Ovary (tissue), 9 donors: ENCODE measurements around the gene GPR32. TPM values are rescaled to one million over a fixed set of nuclear protein-coding genes. Genes with fewer than 3 reads are reported as not detected.

Source experiments
- DNase-seq, 5 donors: peaks; one replicate each; pipeline ENCODE4 v3.0.0-alpha.2; 2019 to 2020
- H3K27ac ChIP-seq, 2 donors: fragments of 200-600 bp; one replicate each; pipeline versions ENCODE4 v1.5.1 to v1.8.0; 2019 to 2022
- H3K27me3 ChIP-seq: fragments of 200-600 bp; one replicate; pipeline ENCODE4 v1.8.0; 2022
- H3K36me3 ChIP-seq: fragments of 200-600 bp; sonication (generic); one replicate; pipeline ENCODE4 v1.5.1; 2019
- H3K4me1 ChIP-seq: one replicate; pipeline ENCODE4 v1.8.1; 2013; ENCODE audit warnings: mild to moderate bottlenecking, moderate library complexity; ENCODE audit not compliant: insufficient read depth
- H3K4me3 ChIP-seq: fragments of 200-600 bp; sonication (generic); one replicate; pipeline ENCODE4 v1.5.1; 2017
- H3K9me3 ChIP-seq, 2 donors: fragments of 200-600 bp in 1 of 2; sonication (generic) in 1 of 2; one replicate each; pipeline versions ENCODE4 v1.5.1 to v1.8.1; 2013 to 2019; ENCODE audit warnings: mild to moderate bottlenecking in 1 of 2, moderate library complexity in 1 of 2
- CTCF ChIP-seq, 3 donors: fragments of 450-650 bp in 2 of 3; fragments of 200-600 bp in 1 of 3; IDR thresholded peaks; one replicate each; pipeline versions ENCODE4 v1.5.1 to v1.8.0; 2016 to 2022; ENCODE audit warnings: antibody characterized with exemption in 3 of 3, mild to moderate bottlenecking in 1 of 3
- EP300 ChIP-seq: sonication (generic); formaldehyde crosslinking; IDR thresholded peaks from one replicate; pipeline ENCODE4 v1.6.1; 2017; ENCODE audit warnings: antibody characterized with exemption
- POLR2A ChIP-seq: fragments of 450-650 bp; IDR thresholded peaks from one replicate; pipeline ENCODE4 v1.6.1; 2017; ENCODE audit warnings: antibody characterized with exemption, mild to moderate bottlenecking, moderate library complexity
- WGBS, 3 donors: extraction: QIAGEN DNeasy Blood & Tissue Kit in 1 of 3; methylation state at CpG; one replicate each; pipeline versions ENCODE4 v1.1.5 to v1.1.7; 2013 to 2017; 5-methylcytosine and 5-hydroxymethylcytosine counted together
- intact Hi-C, 4 donors: fragments of 100-400 bp; cut with DNase I; formaldehyde crosslinking; loops; one replicate each; pipeline versions ENCODE4 v1.11.0 to v1.15.1; 2022 to 2023
- polyA plus RNA-seq, 2 donors: library from polyadenylated mRNA; stranded (reverse); fragments of 200-250 nt in 1 of 2; fragments of 350-450 nt in 1 of 2; fragmentation: Illumina TruSeq in 1 of 2; extraction: RNeasy Lipid Tissue Mini Kit (QIAGEN cat#74804) in 1 of 2; gene quantifications; one replicate each; pipeline ENCODE4 v1.2.3, GENCODE V29; 2013 to 2014
- total RNA-seq, 7 donors: library from RNA; depleted of rRNA in 2 of 7; stranded (reverse); fragments of >200 nt in 2 of 7; fragmentation: NEBNext Ultra II Directional in 3 of 7; extraction: Animal tissue kit (Norgen Biotek cat#: 25700) in 3 of 7; gene quantifications; one replicate each; pipeline versions ENCODE4 v1.1.0 to v1.2.4, GENCODE V29; 2016 to 2023
- donor health status: DM: no; HTN: no; CAD: no; lungs with moderate emphysema.
- donor health status: DM: no; HTN: no; CAD: no.
- donor health status: Bipolar disorder and iron deficiency.
- donor health status: DM: yes; HTN: yes; CAD: no.
- donor health status: DM: no; HTN: no; CAD: no.
- donor health status: DM: yes; HTN: yes; CAD: no.

The GPR32 gene
- total and polyA plus RNA-seq, 9 donors = not detected

GRCh38 chr19:50736338-50736737, 33.9 kb upstream of the GPR32 start:
- WGBS, 3 donors = 55 to 63% (median 58%) methylated on average over 5 of the region's 5 CpGs
- no peaks in the 10 kb centered on the region for H3K36me3 ChIP-seq
- DNase-seq = no peak
- H3K9me3 ChIP-seq = no peaks in the 10 kb centered on the region
- TF ChIP-seq EP300 = no peak
- TF ChIP-seq CTCF (IDR thresholded peaks at IDR 0.05) = no peak
- no peak for TF ChIP-seq POLR2A
- H3K27me3 ChIP-seq = no peaks in the 10 kb centered on the region
- no peak overlapping the region for H3K4me3 ChIP-seq
- intact Hi-C loops = no loop called here
- no peak overlapping the region for H3K27ac ChIP-seq
- no peaks in the 10 kb centered on the region for H3K4me1 ChIP-seq

DNA sequence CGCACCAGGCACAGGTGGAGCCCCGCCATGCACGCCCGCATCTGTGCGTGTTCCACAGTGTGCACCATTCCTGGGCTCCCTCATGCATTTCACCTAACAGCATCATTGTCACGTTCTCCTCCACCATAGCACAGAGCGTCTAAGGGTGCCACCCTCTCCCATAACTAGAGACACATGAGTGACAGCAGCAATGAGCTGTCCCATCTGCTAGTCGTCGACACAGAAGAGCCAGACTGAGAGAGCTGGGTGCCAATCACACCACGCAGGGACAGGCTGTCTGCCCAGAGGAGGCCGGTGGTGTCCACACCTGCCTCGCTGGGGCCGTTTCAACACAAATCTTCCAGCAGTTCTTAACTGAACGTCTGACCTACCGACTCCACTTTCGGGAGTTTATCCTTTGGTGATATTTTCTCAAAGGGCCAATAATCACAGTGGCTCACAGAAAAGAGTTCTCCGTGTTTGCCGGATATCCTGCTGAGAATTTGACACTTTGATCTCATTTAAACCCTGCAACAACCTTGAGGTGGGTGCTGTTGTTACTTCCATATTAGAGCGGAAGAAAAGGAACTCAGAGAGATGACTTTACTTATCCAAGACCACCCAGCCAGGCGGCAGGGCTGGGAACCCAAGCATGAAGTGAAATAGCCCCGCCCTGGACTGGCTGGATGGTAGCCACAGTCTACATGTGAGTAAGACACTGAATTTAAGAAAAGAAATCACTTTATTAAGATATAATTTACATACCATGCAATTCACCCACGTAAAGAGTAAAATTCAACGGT, 30.9 kb upstream of the GPR32 start:
- Histone ChIP-seq H3K4me3 (no peak overlapping the region), H3K9me3 (no peaks in the 10 kb centered on the region), H3K27ac (no peak overlapping the region), H3K4me1 (no peaks in the 10 kb centered on the region), H3K27me3 (no peaks in the 10 kb centered on the region), H3K36me3 (no peaks in the 10 kb centered on the region)
- no peak for DNase-seq
- intact Hi-C loops = no loop called here
- TF ChIP-seq EP300 (no peak), CTCF (IDR thresholded peaks at IDR 0.05) (no peak), POLR2A (no peak)
- 75 to 79% (median 76%) methylated on average over 23 of the region's 23 CpGs for WGBS, 3 donors

DNA sequence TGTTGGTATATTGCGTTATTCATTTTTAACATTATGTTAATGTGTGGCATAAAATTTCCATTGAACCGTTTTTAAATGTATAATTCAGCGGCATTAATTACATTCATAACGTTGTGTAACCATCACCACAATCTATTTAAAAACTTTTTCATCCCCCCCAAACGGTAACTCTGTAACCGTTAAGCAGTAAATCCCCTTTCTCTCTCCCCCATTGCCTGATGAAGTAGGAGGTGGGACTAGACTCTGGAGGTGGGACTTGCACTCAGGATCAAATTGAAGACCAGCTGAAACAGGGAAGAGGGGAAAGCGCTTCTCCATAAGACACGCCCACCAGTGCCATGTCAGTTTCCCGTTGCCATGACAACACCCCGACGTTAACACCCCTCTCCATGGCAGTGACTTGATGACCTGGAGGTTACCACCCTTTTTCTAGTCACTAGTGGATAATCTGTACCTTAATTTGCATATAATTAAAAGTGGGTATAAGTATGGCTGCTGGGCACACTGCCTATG, 30.3 kb upstream of the GPR32 start:
- no peak overlapping the region for H3K27ac ChIP-seq
- no peaks in the 10 kb centered on the region for H3K27me3 ChIP-seq
- H3K9me3 ChIP-seq = no peaks in the 10 kb centered on the region
- H3K36me3 ChIP-seq = no peaks in the 10 kb centered on the region
- WGBS, 3 donors = 53 to 57% (median 56%) methylated on average over 11 of the region's 11 CpGs
- no peak overlapping the region for H3K4me3 ChIP-seq
- DNase-seq = no peak
- H3K4me1 ChIP-seq = no peaks in the 10 kb centered on the region
- intact Hi-C loops = no loop called here
- TF ChIP-seq EP300 = no peak
- TF ChIP-seq POLR2A = no peak
- TF ChIP-seq CTCF (IDR thresholded peaks at IDR 0.05) = no peak

GRCh38 chr19:50741179-50741933, 28.9 kb upstream of the GPR32 start:
- H3K9me3 ChIP-seq = no peaks in the 10 kb centered on the region
- no peak for DNase-seq
- intact Hi-C loops = no loop called here
- H3K27me3 ChIP-seq = no peaks in the 10 kb centered on the region
- TF ChIP-seq CTCF (IDR thresholded peaks at IDR 0.05) (no peak), EP300 (no peak), POLR2A (no peak)
- no peaks in the 10 kb centered on the region for H3K4me1 ChIP-seq
- no peaks in the 10 kb centered on the region for H3K36me3 ChIP-seq
- no peak overlapping the region for H3K27ac ChIP-seq
- H3K4me3 ChIP-seq = no peak overlapping the region
- WGBS, 3 donors = 50 to 61% (median 51%) methylated on average over 18 of the region's 18 CpGs
